HepG2 (cell line): ENCODE data around the gene NKD1. TPM values are rescaled to one million over a fixed set of nuclear protein-coding genes. Genes with fewer than 3 reads are reported as not detected.

Experiments used
- ATF7-NPFF ChIP-seq: sonication (generic); formaldehyde crosslinking; IDR thresholded peaks from 2 replicates; pipeline ENCODE4 v1.8.1; 2023; ENCODE audit warnings: mild to moderate bottlenecking, low read depth, missing genetic modification reagents, moderate library complexity
- ELF1 ChIP-seq: sonication (generic); formaldehyde crosslinking; IDR thresholded peaks from 2 replicates; pipeline ENCODE4 v1.4.0; 2020; ENCODE audit warnings: missing genetic modification reagents
- IKZF1 ChIP-seq: fragments of 450-650 bp; IDR thresholded peaks from 2 replicates; pipeline ENCODE4 v1.7.1; 2016
- RARA ChIP-seq: IDR thresholded peaks from 2 replicates; pipeline ENCODE4 v1.6.1; 2016; ENCODE audit warnings: missing genetic modification reagents, missing compliant biosample characterization
- SALL2 ChIP-seq: sonication (generic); formaldehyde crosslinking; IDR thresholded peaks from 2 replicates; pipeline ENCODE4 v1.8.1; 2023; ENCODE audit warnings: mild to moderate bottlenecking, missing genetic modification reagents, inconsistent platforms
- SIN3B ChIP-seq: fragments of 150-350 bp; IDR thresholded peaks from 2 replicates; pipeline ENCODE4 v1.6.1; 2014; ENCODE audit warnings: low read length
- SMYD3 ChIP-seq: sonication (generic); formaldehyde crosslinking; IDR thresholded peaks from 2 replicates; pipeline ENCODE4 v1.8.1; 2023; ENCODE audit warnings: mild to moderate bottlenecking, missing genetic modification reagents
- STAG1 ChIP-seq: sonication (generic); formaldehyde crosslinking; IDR thresholded peaks from 2 replicates; pipeline ENCODE4 v1.4.0; 2020; ENCODE audit warnings: missing genetic modification reagents
- SUZ12 ChIP-seq: fragments of 150-350 bp; IDR thresholded peaks from 2 replicates; pipeline ENCODE4 v1.6.1; 2014; ENCODE audit warnings: low read depth, low read length
- THAP11 ChIP-seq: IDR thresholded peaks from 2 replicates; pipeline ENCODE4 v1.6.1; 2016; ENCODE audit warnings: missing biosample characterization, missing genetic modification reagents
- ZBTB7A ChIP-seq: sonication (generic); formaldehyde crosslinking; IDR thresholded peaks from 2 replicates; pipeline ENCODE4 v1.8.0; 2022; ENCODE audit warnings: mild to moderate bottlenecking, missing genetic modification reagents
- ZNF17 ChIP-seq: sonication (generic); formaldehyde crosslinking; IDR thresholded peaks from 2 replicates; pipeline ENCODE4 v1.5.0; 2020; ENCODE audit warnings: mild to moderate bottlenecking, missing genetic modification reagents
- ZNF552 ChIP-seq: sonication (generic); formaldehyde crosslinking; IDR thresholded peaks from 2 replicates; pipeline ENCODE4 v1.9.0; 2022; ENCODE audit warnings: missing genetic modification reagents, mild to moderate bottlenecking, borderline replicate concordance
- ZNF614 ChIP-seq: IDR thresholded peaks from 2 replicates; pipeline ENCODE4 v1.6.1; 2018; ENCODE audit warnings: missing biosample characterization, missing genetic modification reagents, inconsistent platforms, borderline replicate concordance
- ZSCAN25 ChIP-seq: sonication (generic); formaldehyde crosslinking; IDR thresholded peaks from 2 replicates; pipeline ENCODE4 v1.8.0; 2022; ENCODE audit warnings: mild to moderate bottlenecking, missing genetic modification reagents
- ZXDC ChIP-seq: sonication (generic); formaldehyde crosslinking; IDR thresholded peaks from 2 replicates; pipeline ENCODE4 v1.5.0; 2020; ENCODE audit warnings: mild to moderate bottlenecking, missing genetic modification reagents
- polyA plus RNA-seq, 8 experiments: library from polyadenylated mRNA; depleted of rRNA in 3 of 8; stranded (reverse) in 7 of 8; unstranded in 1 of 8; fragments of >200 nt; fragmentation: Illumina TruSeq in 4 of 8; extraction: Trizol in 4 of 8; gene quantifications; 2 replicates each; pipeline versions ENCODE4 v1.2.1 to v1.2.3, GENCODE V29; 2011 to 2016; ENCODE audit warnings: low read depth in 4 of 8, missing spikeins in 1 of 8, mixed read lengths in 1 of 8; ENCODE audit not compliant: insufficient read depth in 1 of 8
- total RNA-seq, 5 experiments: library from RNA; depleted of rRNA; stranded (reverse); fragments of >200 nt; fragmentation: Illumina TruSeq; extraction: Trizol; gene quantifications; 2 replicates each; pipeline ENCODE4 v1.2.3, GENCODE V29; 2016; ENCODE audit warnings: low read depth in 1 of 5
- TF ChIP-seq, protein P1 (sequence below): fragments of 450-650 bp; IDR thresholded peaks from 2 replicates; pipeline ENCODE4 v1.6.1; 2017; ENCODE audit warnings: mild to moderate bottlenecking
- TF ChIP-seq, protein P2 (sequence below): sonication (generic); formaldehyde crosslinking; IDR thresholded peaks from 2 replicates; pipeline ENCODE4 v1.5.1; 2020; ENCODE audit warnings: missing genetic modification reagents, mild to moderate bottlenecking, borderline replicate concordance
- TF ChIP-seq, protein P3 (sequence below): sonication (generic); formaldehyde crosslinking; IDR thresholded peaks from 2 replicates; pipeline ENCODE4 v1.4.0; 2020; ENCODE audit warnings: missing genetic modification reagents
- TF ChIP-seq, protein P4 (sequence below): sonication (generic); formaldehyde crosslinking; IDR thresholded peaks from 2 replicates; pipeline ENCODE4 v1.4.0; 2020; ENCODE audit warnings: missing genetic modification reagents

Gene NKD1
- total and polyA plus RNA-seq, 2 of the 13 experiments (the other 11 are each of a cell fraction or from before 2014, with no cell fraction given), result 70.4 to 121 TPM

DNA sequence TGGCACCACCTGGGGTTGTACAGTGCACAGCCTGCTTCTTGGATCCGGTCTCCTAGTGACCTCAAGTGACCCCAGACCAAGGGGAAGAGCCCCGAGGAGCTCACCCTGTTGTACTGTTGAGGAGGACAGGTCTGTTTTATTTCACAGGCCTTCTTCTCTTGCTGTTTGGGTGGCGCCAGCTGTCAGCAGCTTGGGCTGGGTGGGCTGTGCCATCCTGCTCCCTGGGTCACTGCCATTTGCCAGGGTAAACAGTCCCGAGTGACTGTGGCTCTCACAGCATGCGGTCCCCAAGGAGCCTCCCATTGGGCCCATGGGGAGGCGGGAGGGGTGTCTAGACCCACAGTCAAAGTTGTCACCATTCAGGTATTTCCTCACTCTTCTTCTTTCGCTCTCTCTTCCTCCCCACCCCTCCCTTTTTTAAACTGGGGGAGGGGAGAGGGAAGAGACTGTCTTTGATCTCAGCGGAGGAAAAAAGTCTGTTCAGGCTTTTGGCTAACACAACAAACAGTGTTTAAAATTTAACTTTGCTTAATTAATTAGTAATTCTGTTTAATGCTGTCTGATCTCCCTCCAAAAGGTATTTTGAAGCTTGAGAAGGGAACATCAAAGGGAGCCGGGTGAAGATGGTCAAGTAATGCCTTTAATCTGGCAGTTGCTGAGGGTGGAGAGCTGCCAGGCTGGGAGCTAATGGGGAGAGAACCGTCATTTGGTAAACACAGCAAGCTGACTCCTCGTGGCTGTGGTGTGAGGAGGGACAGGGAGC, 68.9 kb downstream of the NKD1 start (continued):
- TF ChIP-seq ZXDC (CRISPR knock-in tag) (no peak), ZNF614 (no peak), THAP11 (CRISPR knock-in tag) (no peak; the same call in 1 of the 2 replicates), SMYD3 (CRISPR knock-in tag) (no peak), ZNF552 (CRISPR knock-in tag) (no peak), ELF1 (no peak), ZBTB7A (no peak), ATF7-NPFF (CRISPR knock-in tag) (0 out of 2 replicates have a peak, but pooled peaks have one; percentile 19), IKZF1 (no peak), RARA (CRISPR knock-in tag) (no peak), SIN3B (no peak), SUZ12 (no peak), ZSCAN25 (no peak), SALL2 (CRISPR knock-in tag) (no peak), STAG1 (no peak), ZNF17 (no peak)
- TF ChIP-seq, protein P1, sequence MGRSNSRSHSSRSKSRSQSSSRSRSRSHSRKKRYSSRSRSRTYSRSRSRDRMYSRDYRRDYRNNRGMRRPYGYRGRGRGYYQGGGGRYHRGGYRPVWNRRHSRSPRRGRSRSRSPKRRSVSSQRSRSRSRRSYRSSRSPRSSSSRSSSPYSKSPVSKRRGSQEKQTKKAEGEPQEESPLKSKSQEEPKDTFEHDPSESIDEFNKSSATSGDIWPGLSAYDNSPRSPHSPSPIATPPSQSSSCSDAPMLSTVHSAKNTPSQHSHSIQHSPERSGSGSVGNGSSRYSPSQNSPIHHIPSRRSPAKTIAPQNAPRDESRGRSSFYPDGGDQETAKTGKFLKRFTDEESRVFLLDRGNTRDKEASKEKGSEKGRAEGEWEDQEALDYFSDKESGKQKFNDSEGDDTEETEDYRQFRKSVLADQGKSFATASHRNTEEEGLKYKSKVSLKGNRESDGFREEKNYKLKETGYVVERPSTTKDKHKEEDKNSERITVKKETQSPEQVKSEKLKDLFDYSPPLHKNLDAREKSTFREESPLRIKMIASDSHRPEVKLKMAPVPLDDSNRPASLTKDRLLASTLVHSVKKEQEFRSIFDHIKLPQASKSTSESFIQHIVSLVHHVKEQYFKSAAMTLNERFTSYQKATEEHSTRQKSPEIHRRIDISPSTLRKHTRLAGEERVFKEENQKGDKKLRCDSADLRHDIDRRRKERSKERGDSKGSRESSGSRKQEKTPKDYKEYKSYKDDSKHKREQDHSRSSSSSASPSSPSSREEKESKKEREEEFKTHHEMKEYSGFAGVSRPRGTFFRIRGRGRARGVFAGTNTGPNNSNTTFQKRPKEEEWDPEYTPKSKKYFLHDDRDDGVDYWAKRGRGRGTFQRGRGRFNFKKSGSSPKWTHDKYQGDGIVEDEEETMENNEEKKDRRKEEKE, result no peak
- TF ChIP-seq, protein P2, sequence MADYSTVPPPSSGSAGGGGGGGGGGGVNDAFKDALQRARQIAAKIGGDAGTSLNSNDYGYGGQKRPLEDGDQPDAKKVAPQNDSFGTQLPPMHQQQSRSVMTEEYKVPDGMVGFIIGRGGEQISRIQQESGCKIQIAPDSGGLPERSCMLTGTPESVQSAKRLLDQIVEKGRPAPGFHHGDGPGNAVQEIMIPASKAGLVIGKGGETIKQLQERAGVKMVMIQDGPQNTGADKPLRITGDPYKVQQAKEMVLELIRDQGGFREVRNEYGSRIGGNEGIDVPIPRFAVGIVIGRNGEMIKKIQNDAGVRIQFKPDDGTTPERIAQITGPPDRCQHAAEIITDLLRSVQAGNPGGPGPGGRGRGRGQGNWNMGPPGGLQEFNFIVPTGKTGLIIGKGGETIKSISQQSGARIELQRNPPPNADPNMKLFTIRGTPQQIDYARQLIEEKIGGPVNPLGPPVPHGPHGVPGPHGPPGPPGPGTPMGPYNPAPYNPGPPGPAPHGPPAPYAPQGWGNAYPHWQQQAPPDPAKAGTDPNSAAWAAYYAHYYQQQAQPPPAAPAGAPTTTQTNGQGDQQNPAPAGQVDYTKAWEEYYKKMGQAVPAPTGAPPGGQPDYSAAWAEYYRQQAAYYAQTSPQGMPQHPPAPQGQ (CRISPR knock-in tag), result no peak
- TF ChIP-seq, protein P3, sequence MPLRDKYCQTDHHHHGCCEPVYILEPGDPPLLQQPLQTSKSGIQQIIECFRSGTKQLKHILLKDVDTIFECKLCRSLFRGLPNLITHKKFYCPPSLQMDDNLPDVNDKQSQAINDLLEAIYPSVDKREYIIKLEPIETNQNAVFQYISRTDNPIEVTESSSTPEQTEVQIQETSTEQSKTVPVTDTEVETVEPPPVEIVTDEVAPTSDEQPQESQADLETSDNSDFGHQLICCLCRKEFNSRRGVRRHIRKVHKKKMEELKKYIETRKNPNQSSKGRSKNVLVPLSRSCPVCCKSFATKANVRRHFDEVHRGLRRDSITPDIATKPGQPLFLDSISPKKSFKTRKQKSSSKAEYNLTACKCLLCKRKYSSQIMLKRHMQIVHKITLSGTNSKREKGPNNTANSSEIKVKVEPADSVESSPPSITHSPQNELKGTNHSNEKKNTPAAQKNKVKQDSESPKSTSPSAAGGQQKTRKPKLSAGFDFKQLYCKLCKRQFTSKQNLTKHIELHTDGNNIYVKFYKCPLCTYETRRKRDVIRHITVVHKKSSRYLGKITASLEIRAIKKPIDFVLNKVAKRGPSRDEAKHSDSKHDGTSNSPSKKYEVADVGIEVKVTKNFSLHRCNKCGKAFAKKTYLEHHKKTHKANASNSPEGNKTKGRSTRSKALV (CRISPR knock-in tag), result no peak
- TF ChIP-seq, protein P4, sequence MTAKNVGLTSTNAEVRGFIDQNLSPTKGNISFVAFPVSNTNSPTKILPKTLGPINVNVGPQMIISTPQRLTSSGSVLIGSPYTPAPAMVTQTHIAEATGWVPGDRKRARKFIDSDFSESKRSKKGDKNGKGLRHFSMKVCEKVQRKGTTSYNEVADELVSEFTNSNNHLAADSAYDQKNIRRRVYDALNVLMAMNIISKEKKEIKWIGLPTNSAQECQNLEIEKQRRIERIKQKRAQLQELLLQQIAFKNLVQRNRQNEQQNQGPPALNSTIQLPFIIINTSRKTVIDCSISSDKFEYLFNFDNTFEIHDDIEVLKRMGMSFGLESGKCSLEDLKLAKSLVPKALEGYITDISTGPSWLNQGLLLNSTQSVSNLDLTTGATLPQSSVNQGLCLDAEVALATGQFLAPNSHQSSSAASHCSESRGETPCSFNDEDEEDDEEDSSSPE (CRISPR knock-in tag), result no peak
